K562 (cell line): ENCODE data around the gene TRAPPC4. TPM values are rescaled to one million over a fixed set of nuclear protein-coding genes. Genes with fewer than 3 reads are reported as not detected.

Source experiments
- ARNT ChIP-seq, 2 experiments: fragments of 450-650 bp; IDR thresholded peaks; 2 replicates each; pipeline ENCODE4 v1.6.1; 2016; ENCODE audit warnings: mild to moderate bottlenecking in 1 of 2
- CREM ChIP-seq: IDR thresholded peaks from 2 replicates; pipeline ENCODE4 v1.6.1; 2014; ENCODE audit warnings: antibody characterized with exemption, low read depth
- FOSL1 ChIP-seq: fragments of 200-800 bp; sonication (Bioruptor generic); conservative IDR thresholded peaks from 2 replicates; pipeline ENCODE4 v1.6.1; 2016; ENCODE audit warnings: missing genetic modification characterization, missing compliant biosample characterization
- KDM1A ChIP-seq, 2 experiments: fragments of 450-650 bp; IDR thresholded peaks; 2 replicates each; pipeline ENCODE4 v1.6.1; 2016; ENCODE audit warnings: mild to moderate bottlenecking in 2 of 2
- L3MBTL2 ChIP-seq: fragments of 450-650 bp; IDR thresholded peaks from 2 replicates; pipeline ENCODE4 v1.6.1; 2016; ENCODE audit warnings: mild to moderate bottlenecking, moderate library complexity
- LCOR ChIP-seq: sonication (generic); formaldehyde crosslinking; IDR thresholded peaks from 2 replicates; pipeline ENCODE4 v1.8.0; 2022; ENCODE audit warnings: mild to moderate bottlenecking, missing genetic modification reagents
- NFIX ChIP-seq: fragments of 250-450 bp; sonication (Bioruptor Pico); IDR thresholded peaks from 2 replicates; pipeline ENCODE4 v1.4.0; 2020; ENCODE audit warnings: low read depth, mild to moderate bottlenecking, moderate library complexity
- PRPF4 ChIP-seq: fragments of 200-400 bp; formaldehyde crosslinking; IDR thresholded peaks from one replicate; pipeline ENCODE4 v1.6.1; 2017; ENCODE audit warnings: low read length, low read depth, mild to moderate bottlenecking; ENCODE audit not compliant: insufficient read depth, poor library complexity, severe bottlenecking
- RBM22 ChIP-seq: fragments of 200-400 bp; formaldehyde crosslinking; IDR thresholded peaks from 2 replicates; pipeline ENCODE4 v1.6.1; 2018; ENCODE audit warnings: low read length, low read depth; ENCODE audit not compliant: poor library complexity, severe bottlenecking
- SMAD3 ChIP-seq: fragments of 450-650 bp; formaldehyde crosslinking; conservative IDR thresholded peaks from 2 replicates; pipeline ENCODE4 v1.4.0; 2020; ENCODE audit warnings: mild to moderate bottlenecking
- TAF1 ChIP-seq: IDR thresholded peaks from 2 replicates; pipeline ENCODE4 v1.6.1; 2011; ENCODE audit warnings: mild to moderate bottlenecking, low read length, moderate library complexity; ENCODE audit not compliant: insufficient read depth, control insufficient read depth, severe bottlenecking; ENCODE audit errors: extremely low read depth
- TAF7 ChIP-seq: fragments of 450-650 bp; IDR thresholded peaks from 2 replicates; pipeline ENCODE4 v1.6.1; 2016; ENCODE audit warnings: missing genetic modification characterization, missing compliant biosample characterization
- TEAD2 ChIP-seq: fragments of 450-650 bp; IDR thresholded peaks from 2 replicates; pipeline ENCODE4 v1.6.1; 2016; ENCODE audit warnings: missing genetic modification characterization, control low read depth, missing compliant biosample characterization
- ZNF175 ChIP-seq: fragments of 200-800 bp; sonication (Bioruptor generic); IDR thresholded peaks from 2 replicates; pipeline ENCODE4 v1.6.1; 2016; ENCODE audit warnings: low read depth, mild to moderate bottlenecking, missing genetic modification characterization, missing compliant biosample characterization
- ZNF24 ChIP-seq: fragments of 450-650 bp; IDR thresholded peaks from 2 replicates; pipeline ENCODE4 v1.6.1; 2016
- ZNF318 ChIP-seq, 2 experiments: fragments of 450-650 bp; IDR thresholded peaks; 2 replicates each; pipeline ENCODE4 v1.6.1; 2016; ENCODE audit warnings: mild to moderate bottlenecking in 2 of 2, borderline replicate concordance in 1 of 2, low read depth in 1 of 2, moderate library complexity in 1 of 2
- ZNF511 ChIP-seq: sonication (generic); formaldehyde crosslinking; IDR thresholded peaks from 2 replicates; pipeline ENCODE4 v1.8.0; 2022; ENCODE audit warnings: mild to moderate bottlenecking, missing genetic modification reagents
- ZNF512 ChIP-seq: IDR thresholded peaks from 2 replicates; pipeline ENCODE4 v1.6.1; 2016; ENCODE audit warnings: missing genetic modification characterization, missing compliant biosample characterization
- polyA plus RNA-seq, 8 experiments: library from polyadenylated mRNA; depleted of rRNA in 4 of 8; stranded (reverse) in 5 of 8; unstranded in 3 of 8; fragments of >200 nt; fragmentation: Nextera tagmentation in 2 of 8; fragmentation: Illumina TruSeq in 1 of 8; extraction: Ambion mirVana in 2 of 8; extraction: Trizol in 1 of 8; gene quantifications; 2 replicates each; pipeline versions ENCODE4 v1.2.1 to v1.2.3, GENCODE V29; 2011 to 2014; ENCODE audit warnings: inconsistent platforms in 1 of 8, missing spikeins in 1 of 8
- total RNA-seq, 7 experiments: library from RNA; depleted of rRNA in 6 of 7; stranded (reverse); fragments of >200 nt in 6 of 7; fragmentation: Illumina TruSeq in 2 of 7; extraction: Trizol in 2 of 7; gene quantifications; 2 replicates each; pipeline versions ENCODE4 v1.2.1 to v1.2.3, GENCODE V29; 2011 to 2021; ENCODE audit warnings: low replicate concordance in 1 of 7

Gene TRAPPC4
- total and polyA plus RNA-seq, 9 of the 15 experiments (the other 6 are each of a cell fraction or from before 2014, with no cell fraction given): 121 to 524 (median 142) TPM

GRCh38 chr11:118980191-118980881, 38.2 kb upstream of the TRAPPC4 start (continued):
- TF ChIP-seq FOSL1 (tag): no peak
- peak; percentile 82 for TF ChIP-seq ZNF175
- no peak; the same call in 1 of the 2 replicates for TF ChIP-seq SMAD3 (CRISPR knock-in tag)
- peak in 1 of 2 experiments; percentile 54; a peak in 2 of 4 replicates for TF ChIP-seq ARNT (IDR thresholded peaks at IDR 0.05)
- TF ChIP-seq ZNF318 (IDR thresholded peaks at IDR 0.05; ENCODE audit: borderline replicate concordance in 1 of 2, low read depth in 1 of 2): no peak
- TF ChIP-seq CREM: peak; percentile 44; the same call in 1 of the 2 replicates
- peak; percentile 96 for TF ChIP-seq L3MBTL2
- no peak for TF ChIP-seq TAF7
- peak in 1 of 2 experiments; percentile 25; a peak in 1 of 4 replicates for TF ChIP-seq KDM1A (IDR thresholded peaks at IDR 0.05)
- TF ChIP-seq NFIX (CRISPR knock-in tag): no peak
- peak; percentile 42 for TF ChIP-seq TAF1
- no peak for TF ChIP-seq LCOR
- no peak for TF ChIP-seq RBM22
- TF ChIP-seq ZNF512 (tag): no peak
- no peak for TF ChIP-seq PRPF4
- 0 out of 2 replicates have a peak, but pooled peaks have one; percentile 24 for TF ChIP-seq ZNF511 (CRISPR knock-in tag)
- 0 out of 2 replicates have a peak, but pooled peaks have one; percentile 34 for TF ChIP-seq TEAD2 (tag)
- TF ChIP-seq ZNF24: no peak
